Measurements from ENCODE around the gene XAB2. TPM values are rescaled to one million over a fixed set of nuclear protein-coding genes. Genes with fewer than 3 reads are reported as not detected.

XAB2 gene
- total and polyA plus RNA-seq, 2 donors (not counting 1 experiment from before 2014, with no cell fraction given): 62.7 to 93.8 TPM

- no peak overlapping the region for H3K9ac ChIP-seq (ENCODE audit: low read length)
- Mint-ChIP-seq H3K4me1 (peaks cover 9% of the 10 kb centered on the region), H3K27ac (no peak overlapping the region), H3K4me3 (no peak overlapping the region), H3K27me3 (no peaks in the 10 kb centered on the region), H3K9me3 (ENCODE audit: insufficient read depth) (no peaks in the 10 kb centered on the region)
- no peak overlapping the region for H3K4me3 ChIP-seq (ENCODE audit: control extremely low read depth in 1 of 5, extremely low read depth in 1 of 5, insufficient read depth in 1 of 5, low read depth in 2 of 5, low read length in 4 of 5)
- H3K4me2 ChIP-seq (replicated peaks; ENCODE audit: low read depth, low read length, poor library complexity, severe bottlenecking): no peak overlapping the region
- ATAC-seq (ENCODE audit: low read depth) (no peak), DNase-seq (no peak)
- H3K27ac ChIP-seq (ENCODE audit: low read length in 2 of 2): no peak overlapping the region
- no peak for TF ChIP-seq EZH2 (IDR thresholded peaks at IDR 0.05; ENCODE audit: borderline replicate concordance, insufficient read depth, low read depth, low read length, poor library complexity, severe bottlenecking)
- no peak for TF ChIP-seq CTCF (IDR thresholded peaks at IDR 0.05)
- WGBS (ENCODE audit: insufficient coverage): 94% methylated on average over 14 of the region's 16 CpGs
- H3K9me3 ChIP-seq (ENCODE audit: control extremely low read depth in 1 of 3, control insufficient read depth in 2 of 3, insufficient read depth in 1 of 3, low read length in 2 of 3): peaks cover 0 to 2% (median 0%) of the 10 kb centered on the region in 3 donors
- peaks cover 33% of the 10 kb centered on the region for H4K20me1 ChIP-seq (ENCODE audit: control insufficient read depth, insufficient read depth, low read length, poor library complexity, severe bottlenecking)
- H3K27me3 ChIP-seq (replicated peaks in 1 of 4; ENCODE audit: control extremely low read depth in 1 of 4, control insufficient read depth in 3 of 4, insufficient read depth in 4 of 4, low read length in 3 of 4): no peaks in the 10 kb centered on the region
- intact Hi-C loops (cut with micrococcal nuclease): no loop called here
- peaks cover 5 to 87% of the 10 kb centered on the region in 2 experiments for H3K36me3 ChIP-seq (replicated peaks in 1 of 2; ENCODE audit: control extremely low read depth in 1 of 2, control insufficient read depth in 1 of 2, extremely low read depth in 1 of 2, insufficient read depth in 2 of 2, low read length in 1 of 2)
- ChIA-PET CTCF (interaction anchor here (0.5 kb wide), 1 partner anchor 55 kb away, joined by 3 read pairs; no protein-coding TSS in a partner anchor), POLR2A (no interaction called here)
- H2AFZ ChIP-seq (ENCODE audit: insufficient read depth, low read depth, low read length, poor library complexity, severe bottlenecking): no peak overlapping the region
- peaks cover under 1 to 9% of the 10 kb centered on the region in 2 donors for H3K4me1 ChIP-seq (ENCODE audit: control insufficient read depth in 2 of 2, insufficient read depth in 2 of 2, low read length in 2 of 2)
- H3K79me2 ChIP-seq (ENCODE audit: control insufficient read depth, insufficient read depth, low read length): peaks cover 21% of the 10 kb centered on the region
Observed at GRCh38 chr19:7622933-7623685, 6.2 kb downstream of the XAB2 start.

Data from B cell (primary cell).